Liver (tissue), 9 donors: ENCODE results near the gene RRAS2. TPM values are rescaled to one million over a fixed set of nuclear protein-coding genes. Genes with fewer than 3 reads are reported as not detected.

Experiments used
- DNase-seq: peaks from one replicate; pipeline ENCODE4 v3.0.0-alpha.2; 2017; ENCODE audit warnings: low spot score
- H3K27ac ChIP-seq, 2 donors: one replicate each; pipeline ENCODE4 v1.7.0; 2013; ENCODE audit warnings: inconsistent platforms in 2 of 2, low read length in 2 of 2, control low read depth in 1 of 2, low read depth in 1 of 2, mild to moderate bottlenecking in 1 of 2
- H3K27me3 ChIP-seq, 4 donors: one replicate each; pipeline versions ENCODE4 v1.6.1 to v1.7.0; 2013; ENCODE audit warnings: low read length in 3 of 4, inconsistent platforms in 1 of 4, mild to moderate bottlenecking in 1 of 4, moderate library complexity in 1 of 4; ENCODE audit not compliant: control insufficient read depth in 4 of 4, insufficient read depth in 4 of 4
- H3K36me3 ChIP-seq, 4 donors: one replicate each; pipeline versions ENCODE4 v1.6.1 to v1.7.0; 2013; ENCODE audit warnings: low read length in 3 of 4, mild to moderate bottlenecking in 3 of 4, low read depth in 1 of 4, moderate library complexity in 1 of 4; ENCODE audit not compliant: control insufficient read depth in 4 of 4, insufficient read depth in 3 of 4
- H3K4me1 ChIP-seq, 4 donors: one replicate each; pipeline versions ENCODE4 v1.6.1 to v1.7.0; 2013; ENCODE audit warnings: low read length in 3 of 4, mild to moderate bottlenecking in 3 of 4, moderate library complexity in 1 of 4; ENCODE audit not compliant: control insufficient read depth in 4 of 4, insufficient read depth in 4 of 4
- H3K4me3 ChIP-seq, 3 donors: one replicate each; pipeline versions ENCODE4 v1.6.1 to v1.7.0; 2013; ENCODE audit warnings: low read length in 3 of 3, control low read depth in 1 of 3, low read depth in 1 of 3, mild to moderate bottlenecking in 1 of 3
- H3K9ac ChIP-seq, 2 donors: one replicate each; pipeline ENCODE4 v1.7.0; 2013; ENCODE audit warnings: low read length in 2 of 2, mild to moderate bottlenecking in 2 of 2, moderate library complexity in 2 of 2, control low read depth in 1 of 2, low read depth in 1 of 2
- H3K9me3 ChIP-seq, 4 donors: one replicate each; pipeline versions ENCODE4 v1.6.1 to v1.7.0; 2013; ENCODE audit warnings: low read length in 3 of 4; ENCODE audit not compliant: control insufficient read depth in 4 of 4
- ATF3 ChIP-seq: IDR thresholded peaks from 2 replicates; pipeline ENCODE4 v1.6.1; 2016; ENCODE audit warnings: antibody characterized with exemption
- EGR1 ChIP-seq, 2 donors: IDR thresholded peaks; 2 replicates each; pipeline ENCODE4 v1.6.1; 2016 to 2018; ENCODE audit warnings: antibody characterized with exemption in 2 of 2, low read depth in 2 of 2
- JUND ChIP-seq, 2 donors: IDR thresholded peaks; 2 replicates each; pipeline ENCODE4 v1.6.1; 2016; ENCODE audit warnings: antibody characterized with exemption in 2 of 2
- RAD21 ChIP-seq, 2 donors: IDR thresholded peaks; 2 replicates each; pipeline ENCODE4 v1.6.1; 2016; ENCODE audit warnings: antibody characterized with exemption in 2 of 2, mild to moderate bottlenecking in 2 of 2
- REST ChIP-seq: IDR thresholded peaks from 2 replicates; pipeline ENCODE4 v1.6.1; 2016; ENCODE audit warnings: antibody characterized with exemption, mild to moderate bottlenecking
- RXRA ChIP-seq, 2 donors: IDR thresholded peaks; 2 replicates each; pipeline ENCODE4 v1.6.1; 2017 to 2018; ENCODE audit warnings: antibody characterized with exemption in 2 of 2, mild to moderate bottlenecking in 1 of 2
- TAF1 ChIP-seq: conservative IDR thresholded peaks from 2 replicates; pipeline ENCODE4 v1.6.1; 2016; ENCODE audit warnings: antibody characterized with exemption, mild to moderate bottlenecking
- ZBTB33 ChIP-seq: IDR thresholded peaks from 2 replicates; pipeline ENCODE4 v1.6.1; 2016; ENCODE audit warnings: antibody characterized with exemption
- WGBS: extraction: QIAGEN DNeasy Blood & Tissue Kit; methylation state at CpG from one replicate; pipeline ENCODE4 v1.1.7; 2013; 5-methylcytosine and 5-hydroxymethylcytosine counted together
- polyA plus RNA-seq, 2 donors: library from polyadenylated mRNA; stranded (reverse) in 1 of 2; unstranded in 1 of 2; fragments of 200-250 nt in 1 of 2; fragments of >200 nt in 1 of 2; fragmentation: Nextera tagmentation in 1 of 2; extraction: Ambion mirVana in 1 of 2; gene quantifications; one replicate each; pipeline versions ENCODE4 v1.2.1 to v1.2.3, GENCODE V29; 2013 to 2015
- total RNA-seq, 2 donors: library from RNA; depleted of rRNA; stranded (reverse); fragments of >200 nt; gene quantifications; one replicate each; pipeline ENCODE4 v1.2.3, GENCODE V29; 2014
- TF ChIP-seq, protein P1 (sequence below): fragments of 150-350 bp; IDR thresholded peaks from 2 replicates; pipeline ENCODE4 v1.5.1; 2017; ENCODE audit warnings: improper control_type of control experiment, low read depth, low read length; ENCODE audit not compliant: missing input control
- donor health status: healthy.
- donor health status: healthy.
- donor health status: healthy.
- donor health status: healthy.
- donor health status: healthy.

Gene RRAS2
- total and polyA plus RNA-seq, 4 donors: 11.2 to 23.8 (median 17.5) TPM

DNA sequence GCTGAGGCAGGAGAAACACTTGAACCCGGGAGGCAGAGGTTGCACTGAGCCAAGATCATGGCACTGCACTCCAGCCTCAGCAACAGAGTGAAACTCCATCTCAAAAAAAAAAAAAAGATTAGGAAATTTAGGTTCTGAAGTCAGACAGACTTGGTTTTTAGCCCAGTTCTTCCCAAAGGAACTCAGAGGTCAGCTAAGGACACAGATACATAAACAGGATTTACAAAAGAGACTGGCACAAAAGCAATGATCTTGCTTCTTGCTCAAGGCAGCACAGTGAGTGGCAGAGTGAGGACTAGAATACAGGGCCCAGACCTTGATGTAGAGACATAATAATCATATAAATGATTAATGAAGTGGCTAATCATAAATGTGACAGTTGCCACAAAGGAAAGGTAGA, 25.4 kb upstream of the RRAS2 start:
- Histone ChIP-seq H3K4me3 (no peak overlapping the region), H3K4me1 (peaks cover 0 to 12% (median 5%) of the 10 kb centered on the region in 4 donors), H3K9ac (no peak overlapping the region), H3K27ac (no peak overlapping the region), H3K27me3 (no peaks in the 10 kb centered on the region), H3K36me3 (no peaks in the 10 kb centered on the region), H3K9me3 (no peaks in the 10 kb centered on the region)
- TF ChIP-seq JUND (IDR thresholded peaks at IDR 0.05) (no peak), RXRA (IDR thresholded peaks at IDR 0.05) (peak; percentile 12 to 17)
- TF ChIP-seq, protein P1, sequence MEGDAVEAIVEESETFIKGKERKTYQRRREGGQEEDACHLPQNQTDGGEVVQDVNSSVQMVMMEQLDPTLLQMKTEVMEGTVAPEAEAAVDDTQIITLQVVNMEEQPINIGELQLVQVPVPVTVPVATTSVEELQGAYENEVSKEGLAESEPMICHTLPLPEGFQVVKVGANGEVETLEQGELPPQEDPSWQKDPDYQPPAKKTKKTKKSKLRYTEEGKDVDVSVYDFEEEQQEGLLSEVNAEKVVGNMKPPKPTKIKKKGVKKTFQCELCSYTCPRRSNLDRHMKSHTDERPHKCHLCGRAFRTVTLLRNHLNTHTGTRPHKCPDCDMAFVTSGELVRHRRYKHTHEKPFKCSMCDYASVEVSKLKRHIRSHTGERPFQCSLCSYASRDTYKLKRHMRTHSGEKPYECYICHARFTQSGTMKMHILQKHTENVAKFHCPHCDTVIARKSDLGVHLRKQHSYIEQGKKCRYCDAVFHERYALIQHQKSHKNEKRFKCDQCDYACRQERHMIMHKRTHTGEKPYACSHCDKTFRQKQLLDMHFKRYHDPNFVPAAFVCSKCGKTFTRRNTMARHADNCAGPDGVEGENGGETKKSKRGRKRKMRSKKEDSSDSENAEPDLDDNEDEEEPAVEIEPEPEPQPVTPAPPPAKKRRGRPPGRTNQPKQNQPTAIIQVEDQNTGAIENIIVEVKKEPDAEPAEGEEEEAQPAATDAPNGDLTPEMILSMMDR: no peak
- no peak for DNase-seq
- 85% methylated on average over 1 of the region's 1 CpG for WGBS

GRCh38 chr11:14381968-14382367, 23.0 kb upstream of the RRAS2 start:
- no peaks in the 10 kb centered on the region for H3K27me3 ChIP-seq
- no peaks in the 10 kb centered on the region for H3K9me3 ChIP-seq
- H3K9ac ChIP-seq: peak overlapping the region in 1 of 2 donors; percentile 7
- 79% methylated on average over 4 of the region's 4 CpGs for WGBS
- TF ChIP-seq EGR1 (IDR thresholded peaks at IDR 0.05; ENCODE audit: low read depth in 2 of 2): no peak
- no peak for TF ChIP-seq ATF3
- TF ChIP-seq RAD21 (IDR thresholded peaks at IDR 0.05): no peak
- TF ChIP-seq ZBTB33: no peak
- no peak for TF ChIP-seq TAF1
- TF ChIP-seq REST: no peak
- peaks cover 0 to 12% (median 5%) of the 10 kb centered on the region in 4 donors for H3K4me1 ChIP-seq
- no peak overlapping the region for H3K4me3 ChIP-seq
- no peaks in the 10 kb centered on the region for H3K36me3 ChIP-seq
- no peak overlapping the region for H3K27ac ChIP-seq
- no peak for DNase-seq
